Gastroesophageal sphincter (tissue), 3 donors: ENCODE data around the gene CDH23.

Source experiments
- CTCF ChIP-seq, 4 experiments: fragments of 200-600 bp in 2 of 4; fragments of 450-650 bp in 2 of 4; sonication (generic) in 1 of 4; IDR thresholded peaks; one replicate each; pipeline ENCODE4 v1.5.1; 2017 to 2019; ENCODE audit warnings: antibody characterized with exemption in 4 of 4, mild to moderate bottlenecking in 2 of 4, moderate library complexity in 2 of 4
- EP300 ChIP-seq: sonication (generic); formaldehyde crosslinking; IDR thresholded peaks from one replicate; pipeline ENCODE4 v1.6.1; 2017; ENCODE audit warnings: antibody characterized with exemption, mild to moderate bottlenecking
- POLR2A ChIP-seq, 2 donors: fragments of 450-650 bp; IDR thresholded peaks; one replicate each; pipeline ENCODE4 v1.6.1; 2017; ENCODE audit warnings: antibody characterized with exemption in 2 of 2, mild to moderate bottlenecking in 2 of 2, moderate library complexity in 1 of 2
- POLR2AphosphoS5 ChIP-seq: sonication (generic); formaldehyde crosslinking; IDR thresholded peaks from one replicate; pipeline ENCODE4 v1.6.1; 2017; ENCODE audit warnings: antibody characterized with exemption

DNA sequence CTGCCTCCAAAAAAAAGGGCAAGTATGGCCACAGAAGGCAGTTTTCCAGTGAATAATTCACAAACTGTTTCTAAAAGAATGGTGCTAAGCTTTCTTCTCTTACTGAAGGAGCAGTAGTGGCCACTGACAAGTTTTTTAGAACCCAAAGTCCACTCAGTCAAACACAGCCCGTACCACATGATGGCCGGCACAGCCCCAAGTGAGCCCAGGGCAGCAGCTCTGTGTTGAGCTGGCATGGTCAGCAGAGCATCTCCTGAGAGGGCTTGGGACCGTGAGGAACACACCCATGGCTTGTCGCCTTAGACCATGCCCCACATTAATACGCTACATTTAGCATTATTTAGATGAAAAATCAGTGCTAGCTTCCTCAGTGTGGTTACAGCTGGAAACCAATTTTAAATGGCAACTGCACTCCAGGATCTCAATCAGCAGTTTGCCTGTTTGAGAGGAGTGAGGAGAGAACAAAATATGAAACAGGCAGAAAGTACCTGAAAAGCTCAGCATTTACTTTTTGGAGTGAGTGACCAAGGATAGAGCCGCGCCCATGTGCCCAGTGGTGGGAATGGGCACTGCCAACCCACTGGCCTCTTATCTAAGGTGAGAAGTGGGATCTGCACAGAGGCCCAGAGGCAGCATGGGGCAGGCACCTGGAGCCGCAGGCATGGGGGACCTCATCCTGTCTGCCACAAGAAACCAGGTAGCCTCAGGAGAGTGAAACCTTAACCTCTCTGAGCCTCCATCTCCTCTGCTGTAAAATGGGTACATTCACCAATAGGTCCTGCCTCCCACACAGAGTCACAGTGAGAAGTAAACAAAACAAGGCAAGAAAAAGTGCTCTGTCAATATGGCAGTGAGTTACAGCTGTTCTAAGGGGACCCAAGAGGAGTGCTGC lies 437.0 kb downstream of the CDH23 start:
- TF ChIP-seq CTCF (IDR thresholded peaks at IDR 0.05) (no peak), POLR2A (IDR thresholded peaks at IDR 0.05) (no peak), POLR2AphosphoS5 (no peak), EP300 (no peak)
